Measurements from ENCODE around the gene TAGLN2. TPM values are rescaled to one million over a fixed set of nuclear protein-coding genes. Genes with fewer than 3 reads are reported as not detected.

Gene TAGLN2
- total and polyA plus RNA-seq, 9 of the 15 experiments (the other 6 are each of a cell fraction or from before 2014, with no cell fraction given): 192 to 683 (median 455) TPM

GRCh38 chr1:159921251-159921650 lies 4.1 kb downstream of the TAGLN2 start:
- in situ Hi-C loops (cut with MboI) (no loop called here), intact Hi-C loops (cut with micrococcal nuclease) (loop anchor here (10.0 kb wide), 2 partner anchors 86 to 344 kb away; partner anchors contain the start of gene DCAF8)
- Histone ChIP-seq H3K9ac (ENCODE audit: insufficient read depth in 1 of 2, low read depth in 2 of 2, low read length in 2 of 2) (peak overlapping the region in 1 of 2 experiments; percentile 99; a peak in 2 of 4 replicates), H3K79me2 (ENCODE audit: control insufficient read depth, insufficient read depth, low read length) (peaks cover 62% of the 10 kb centered on the region), H4K20me1 (replicated peaks; ENCODE audit: control insufficient read depth, insufficient read depth, low read length) (peaks cover 39% of the 10 kb centered on the region; the same call in 1 of the 2 replicates), H3K36me3 (ENCODE audit: control insufficient read depth, insufficient read depth, low read length) (peaks cover 66% of the 10 kb centered on the region), H2AFZ (ENCODE audit: low read depth, low read length) (no peak overlapping the region), H3K9me1 (ENCODE audit: control insufficient read depth, insufficient read depth, low read length) (peaks cover 12% of the 10 kb centered on the region), H3K4me1 (replicated peaks in 1 of 2; ENCODE audit: control insufficient read depth in 2 of 2, insufficient read depth in 2 of 2, low read length in 2 of 2) (peaks cover 24 to 48% of the 10 kb centered on the region in 2 experiments), H3K27me3 (ENCODE audit: control insufficient read depth in 2 of 2, insufficient read depth in 2 of 2, low read length in 2 of 2) (no peaks in the 10 kb centered on the region), H3K9me3 (replicated peaks; ENCODE audit: control insufficient read depth, insufficient read depth, low read depth, low read length) (no peaks in the 10 kb centered on the region), H3K4me2 (ENCODE audit: insufficient read depth, low read length) (peak overlapping the region; percentile 94), H3K4me3 (peak overlapping the region; percentile 72; the same call in 1 of the 2 replicates), H3K27ac (ENCODE audit: extremely low read depth, low read depth, low read length) (peak overlapping the region; percentile 100)
- POLR2A ChIA-PET: interaction anchor here (0.6 to 1.5 kb wide), 4 partner anchors 9 to 493 kb away, joined by 3 to 4 read pairs (median 4); no protein-coding TSS in a partner anchor
- 0% methylated on average over 1 of the region's 1 CpG for WGBS (ENCODE audit: insufficient coverage, low coverage, missing lambda C conversion rate)
- no peak for ATAC-seq
- no peak for FAIRE-seq
- no peak for DNase-seq (ENCODE audit: extremely low read depth in 1 of 4, low spot score in 3 of 4)
- CTCF ChIA-PET (ENCODE audit: low intra/inter-chr PET ratio): no interaction called here
- no TSS peak for BruUV-seq (replicated peaks)
- peak; percentile 53; the same call in 1 of the 2 replicates for TF ChIP-seq EP300 (IDR thresholded peaks at IDR 0.05; ENCODE audit: low read length)
- TF ChIP-seq FOSL1 (tag; conservative IDR thresholded peaks at IDR 0.05): peak; percentile 75
- peak; percentile 34 for TF ChIP-seq CBFA2T2 (conservative IDR thresholded peaks at IDR 0.05)
- peak; percentile 56 for TF ChIP-seq DPF2 (IDR thresholded peaks at IDR 0.05)
- TF ChIP-seq DMBX1 (CRISPR knock-in tag; IDR thresholded peaks at IDR 0.05; ENCODE audit: borderline replicate concordance): no peak
- no peak for TF ChIP-seq GATAD2B (IDR thresholded peaks at IDR 0.05; ENCODE audit: borderline replicate concordance)
- peak; percentile 65 for TF ChIP-seq ARID1B (IDR thresholded peaks at IDR 0.05)
- peak; percentile 31 for TF ChIP-seq PRDM10 (IDR thresholded peaks at IDR 0.05; ENCODE audit: partially characterized antibody)
- TF ChIP-seq POU5F1 (IDR thresholded peaks at IDR 0.05; ENCODE audit: borderline replicate concordance, low read depth, low read length, partially characterized antibody): no peak
- peak; percentile 42; the same call in 1 of the 2 replicates for TF ChIP-seq ATF3 (IDR thresholded peaks at IDR 0.05)
- no peak for TF ChIP-seq ATF3 (CRISPR knock-in tag; conservative IDR thresholded peaks at IDR 0.05)
- TF ChIP-seq, protein P1, sequence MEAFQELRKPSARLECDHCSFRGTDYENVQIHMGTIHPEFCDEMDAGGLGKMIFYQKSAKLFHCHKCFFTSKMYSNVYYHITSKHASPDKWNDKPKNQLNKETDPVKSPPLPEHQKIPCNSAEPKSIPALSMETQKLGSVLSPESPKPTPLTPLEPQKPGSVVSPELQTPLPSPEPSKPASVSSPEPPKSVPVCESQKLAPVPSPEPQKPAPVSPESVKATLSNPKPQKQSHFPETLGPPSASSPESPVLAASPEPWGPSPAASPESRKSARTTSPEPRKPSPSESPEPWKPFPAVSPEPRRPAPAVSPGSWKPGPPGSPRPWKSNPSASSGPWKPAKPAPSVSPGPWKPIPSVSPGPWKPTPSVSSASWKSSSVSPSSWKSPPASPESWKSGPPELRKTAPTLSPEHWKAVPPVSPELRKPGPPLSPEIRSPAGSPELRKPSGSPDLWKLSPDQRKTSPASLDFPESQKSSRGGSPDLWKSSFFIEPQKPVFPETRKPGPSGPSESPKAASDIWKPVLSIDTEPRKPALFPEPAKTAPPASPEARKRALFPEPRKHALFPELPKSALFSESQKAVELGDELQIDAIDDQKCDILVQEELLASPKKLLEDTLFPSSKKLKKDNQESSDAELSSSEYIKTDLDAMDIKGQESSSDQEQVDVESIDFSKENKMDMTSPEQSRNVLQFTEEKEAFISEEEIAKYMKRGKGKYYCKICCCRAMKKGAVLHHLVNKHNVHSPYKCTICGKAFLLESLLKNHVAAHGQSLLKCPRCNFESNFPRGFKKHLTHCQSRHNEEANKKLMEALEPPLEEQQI (IDR thresholded peaks at IDR 0.05): no peak
- TF ChIP-seq ZNF77 (CRISPR knock-in tag; IDR thresholded peaks at IDR 0.05): no peak
- peak; percentile 68 for TF ChIP-seq CBFA2T3 (IDR thresholded peaks at IDR 0.05)
